Hepatocyte (in vitro differentiated cells): ENCODE results near the gene GAL3ST2.

Source experiments
- CTCF ChIP-seq: fragments of 200-600 bp; sonication (generic); IDR thresholded peaks from 2 replicates; pipeline ENCODE4 v1.5.1; 2016; ENCODE audit warnings: antibody characterized with exemption, mild to moderate bottlenecking; ENCODE audit not compliant: poor library complexity
- EZH2phosphoT487 ChIP-seq: fragments of 200-600 bp; sonication (generic); IDR thresholded peaks from one replicate; pipeline ENCODE4 v1.6.1; 2018; ENCODE audit warnings: antibody characterized with exemption, mild to moderate bottlenecking, low read depth, moderate library complexity; ENCODE audit not compliant: unreplicated experiment, severe bottlenecking

DNA sequence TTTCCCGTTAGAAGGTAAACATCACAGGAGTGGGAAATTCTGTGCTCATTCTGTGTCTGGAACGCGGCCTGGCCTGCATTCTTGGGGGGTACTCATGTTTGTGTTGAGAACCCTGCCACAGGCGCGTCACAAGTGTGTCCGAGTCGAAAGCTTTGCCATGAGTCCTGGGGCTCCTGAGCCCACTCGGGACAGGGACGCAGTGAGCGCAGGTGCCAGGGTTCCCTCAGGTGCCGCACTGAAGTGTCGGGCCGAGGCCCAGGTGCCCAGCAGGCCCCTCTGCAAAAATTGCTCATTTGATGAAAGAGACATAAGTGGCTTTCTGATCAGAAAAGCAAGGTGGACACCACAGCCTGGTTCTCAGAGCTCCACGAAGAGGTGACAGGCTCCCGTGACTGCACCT lies 37.4 kb upstream of the GAL3ST2 start:
- TF ChIP-seq EZH2phosphoT487 (no peak), CTCF (no peak)
